Measurements from ENCODE around the gene CPM. TPM values are rescaled to one million over a fixed set of nuclear protein-coding genes. Genes with fewer than 3 reads are reported as not detected.

Gene CPM
- total RNA-seq, 4 donors from 2014 or later, result 25.7 to 60.4 (median 43.2) TPM

DNA sequence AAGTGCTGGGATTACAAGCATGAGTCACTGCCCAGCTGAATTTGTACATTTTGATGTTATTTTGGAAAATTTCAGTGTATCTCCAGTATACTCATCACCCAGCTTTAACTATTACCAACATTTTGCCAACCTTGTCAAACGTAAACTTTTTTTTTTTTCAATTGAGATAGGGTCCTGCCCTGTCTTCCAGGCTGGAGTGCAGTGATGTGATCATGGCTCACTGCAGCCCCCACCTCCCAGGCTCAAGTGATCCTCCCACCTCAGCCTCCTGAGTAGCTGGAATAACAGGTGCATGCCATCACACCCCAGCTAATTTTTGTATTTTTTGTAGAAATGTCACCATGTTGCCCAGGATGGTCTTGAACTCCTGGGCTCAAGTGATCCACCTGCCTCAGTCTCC lies 95.8 kb downstream of the CPM start:
- DNase-seq, result no peak
- Histone ChIP-seq H3K9me3 (no peaks in the 10 kb centered on the region), H3K36me3 (peaks cover 26 to 42% of the 10 kb centered on the region in 2 donors), H3K4me1 (no peaks in the 10 kb centered on the region), H3K4me3 (replicated peaks in 1 of 3) (no peak overlapping the region), H3K27me3 (no peaks in the 10 kb centered on the region), H3K27ac (no peak overlapping the region)
- 95 to 100% methylated on average over 1 of the region's 1 CpG for WGBS, 2 donors
- intact Hi-C loops (cut with DNase I), result no loop called here
- TF ChIP-seq, protein P1, sequence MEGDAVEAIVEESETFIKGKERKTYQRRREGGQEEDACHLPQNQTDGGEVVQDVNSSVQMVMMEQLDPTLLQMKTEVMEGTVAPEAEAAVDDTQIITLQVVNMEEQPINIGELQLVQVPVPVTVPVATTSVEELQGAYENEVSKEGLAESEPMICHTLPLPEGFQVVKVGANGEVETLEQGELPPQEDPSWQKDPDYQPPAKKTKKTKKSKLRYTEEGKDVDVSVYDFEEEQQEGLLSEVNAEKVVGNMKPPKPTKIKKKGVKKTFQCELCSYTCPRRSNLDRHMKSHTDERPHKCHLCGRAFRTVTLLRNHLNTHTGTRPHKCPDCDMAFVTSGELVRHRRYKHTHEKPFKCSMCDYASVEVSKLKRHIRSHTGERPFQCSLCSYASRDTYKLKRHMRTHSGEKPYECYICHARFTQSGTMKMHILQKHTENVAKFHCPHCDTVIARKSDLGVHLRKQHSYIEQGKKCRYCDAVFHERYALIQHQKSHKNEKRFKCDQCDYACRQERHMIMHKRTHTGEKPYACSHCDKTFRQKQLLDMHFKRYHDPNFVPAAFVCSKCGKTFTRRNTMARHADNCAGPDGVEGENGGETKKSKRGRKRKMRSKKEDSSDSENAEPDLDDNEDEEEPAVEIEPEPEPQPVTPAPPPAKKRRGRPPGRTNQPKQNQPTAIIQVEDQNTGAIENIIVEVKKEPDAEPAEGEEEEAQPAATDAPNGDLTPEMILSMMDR (IDR thresholded peaks at IDR 0.05), result no peak
- TF ChIP-seq POLR2A (IDR thresholded peaks at IDR 0.05), result no peak

DNA sequence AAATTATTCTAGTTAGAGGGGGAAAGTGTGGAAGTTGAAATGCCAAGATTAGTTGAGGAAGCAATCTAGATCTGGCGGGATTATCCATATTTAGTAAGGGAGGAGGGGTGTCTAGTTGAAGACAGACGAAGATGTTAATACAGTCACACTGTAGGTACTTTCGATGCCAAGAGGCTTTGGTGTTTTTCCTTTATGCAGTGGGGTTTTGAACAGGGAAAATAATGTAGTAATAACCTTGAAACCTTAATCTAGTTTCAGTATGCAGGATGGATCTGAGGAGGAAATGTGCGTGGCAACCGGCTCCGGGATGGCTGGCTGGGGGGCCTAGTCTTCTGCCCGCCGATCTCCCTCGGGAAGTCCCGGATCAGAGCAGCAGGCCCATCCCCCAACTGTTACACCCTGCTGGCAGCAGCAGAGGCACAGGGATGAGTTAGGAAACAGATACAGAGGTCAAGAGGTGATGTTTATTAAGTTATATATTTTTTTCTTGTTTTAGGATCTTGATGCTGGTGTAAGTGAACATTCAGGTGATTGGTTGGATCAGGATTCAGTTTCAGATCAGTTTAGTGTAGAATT lies 97.5 kb downstream of the CPM start:
- 71 to 74% methylated on average over 10 of the region's 10 CpGs for WGBS, 2 donors
- intact Hi-C loops (cut with DNase I), result no loop called here
- H3K27me3 ChIP-seq, result no peaks in the 10 kb centered on the region
- no peak overlapping the region for H3K4me3 ChIP-seq (replicated peaks in 1 of 3)
- H3K4me1 ChIP-seq, result no peaks in the 10 kb centered on the region
- no peaks in the 10 kb centered on the region for H3K9me3 ChIP-seq
- no peak for TF ChIP-seq POLR2A (IDR thresholded peaks at IDR 0.05)
- TF ChIP-seq, protein P1 (IDR thresholded peaks at IDR 0.05), result no peak
- no peak overlapping the region for H3K27ac ChIP-seq
- H3K36me3 ChIP-seq, result peaks cover 28 to 42% of the 10 kb centered on the region in 2 donors
- no peak for DNase-seq

DNA sequence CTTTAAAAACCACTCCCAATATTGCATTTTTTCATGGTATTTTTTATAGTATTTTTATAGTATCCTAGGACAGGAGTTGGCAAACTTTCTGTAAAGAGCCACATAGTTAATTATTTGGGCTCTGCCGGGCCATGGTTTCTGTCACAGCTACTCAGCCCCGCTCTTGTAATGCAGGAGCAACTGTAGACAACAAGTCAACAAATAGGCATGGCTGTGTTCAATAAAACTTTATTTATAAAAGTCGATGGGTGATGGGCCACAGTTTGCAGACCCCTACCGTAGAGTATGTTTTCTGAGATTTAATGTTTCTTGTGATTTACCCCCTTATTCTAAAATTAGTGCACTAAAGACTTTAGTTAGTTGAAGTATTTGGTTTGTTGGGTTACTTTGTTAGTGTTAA lies 99.5 kb downstream of the CPM start:
- WGBS, 2 donors, result 96 to 98% methylated on average over 4 of the region's 4 CpGs
- peaks cover 32 to 33% of the 10 kb centered on the region in 2 donors for H3K36me3 ChIP-seq

DNA sequence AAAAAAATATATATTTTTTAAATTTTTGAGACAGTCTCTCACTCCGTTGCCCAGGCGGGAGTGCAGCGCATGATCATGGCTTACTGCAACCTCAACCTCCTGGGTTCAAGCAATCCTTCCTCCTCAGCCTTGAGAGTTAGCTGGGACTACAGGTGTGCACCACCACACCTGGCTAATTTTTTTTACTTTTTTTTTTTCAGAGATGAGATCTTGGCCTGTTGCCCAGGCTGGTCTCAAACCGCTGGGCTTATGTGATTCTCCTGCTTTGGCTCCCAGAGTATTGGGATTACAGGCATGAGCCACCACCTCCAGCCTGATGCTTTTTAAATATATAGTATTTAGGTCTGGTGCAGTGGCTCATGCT lies 100.5 kb downstream of the CPM start:
- H3K9me3 ChIP-seq, result no peaks in the 10 kb centered on the region
- no peak overlapping the region for H3K4me3 ChIP-seq (replicated peaks in 1 of 3)
- H3K36me3 ChIP-seq, result peaks cover 22 to 23% of the 10 kb centered on the region in 2 donors
- WGBS, 2 donors, result 92 to 93% methylated on average over 4 of the region's 4 CpGs
- intact Hi-C loops (cut with DNase I), result no loop called here
- H3K27ac ChIP-seq, result no peak overlapping the region
- peak in 1 of 2 donors; percentile 11 for DNase-seq
- TF ChIP-seq POLR2A (IDR thresholded peaks at IDR 0.05), result no peak
- TF ChIP-seq, protein P1 (IDR thresholded peaks at IDR 0.05), result no peak
- H3K4me1 ChIP-seq, result peaks cover 0 to 3% of the 10 kb centered on the region in 2 donors
- no peaks in the 10 kb centered on the region for H3K27me3 ChIP-seq

More for the DNA sequence above, 99.5 kb downstream of the CPM start:
- DNase-seq, result no peak
- intact Hi-C loops (cut with DNase I), result no loop called here
- no peaks in the 10 kb centered on the region for H3K27me3 ChIP-seq
- TF ChIP-seq POLR2A (IDR thresholded peaks at IDR 0.05), result no peak
- TF ChIP-seq, protein P1 (IDR thresholded peaks at IDR 0.05), result no peak
- H3K9me3 ChIP-seq, result no peaks in the 10 kb centered on the region
- peaks cover 0 to 3% of the 10 kb centered on the region in 2 donors for H3K4me1 ChIP-seq
- H3K27ac ChIP-seq, result no peak overlapping the region
- no peak overlapping the region for H3K4me3 ChIP-seq (replicated peaks in 1 of 3)

DNA sequence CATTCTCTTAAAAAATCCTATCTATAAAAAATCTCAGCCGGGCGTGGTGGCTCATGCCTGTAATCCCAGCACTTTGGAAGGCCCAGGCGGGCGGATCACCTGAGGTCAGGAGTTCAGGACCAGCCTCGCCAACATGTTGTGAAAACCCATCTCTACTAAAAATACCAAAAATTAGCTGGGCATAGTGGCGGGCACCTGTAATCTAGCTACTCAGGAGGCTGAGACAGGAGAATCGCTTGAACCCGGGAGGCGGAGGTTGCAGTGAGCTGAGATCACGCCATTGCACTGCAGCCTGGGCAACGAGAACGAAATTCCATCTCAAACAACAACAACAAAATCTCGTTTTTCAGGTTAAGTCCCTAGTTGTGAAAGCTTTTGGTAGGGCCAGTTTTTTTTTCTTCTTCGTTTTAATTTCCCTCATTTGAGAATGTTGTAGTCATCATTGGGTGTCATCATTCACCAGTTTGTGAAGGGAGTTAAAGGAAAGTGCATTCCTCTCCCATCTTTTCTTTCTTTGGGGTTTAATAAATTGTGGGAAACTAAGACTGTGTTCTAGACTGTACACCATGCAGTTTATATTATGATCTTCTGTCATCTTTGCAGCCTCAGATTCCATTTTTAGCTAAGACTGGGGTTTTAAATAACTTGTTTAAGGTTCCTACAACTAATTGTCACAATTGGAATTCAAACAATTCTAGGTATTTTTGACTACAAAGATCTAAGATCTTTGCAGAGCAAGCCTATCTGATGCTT lies 101.0 kb downstream of the CPM start:
- no peak overlapping the region for H3K27ac ChIP-seq
- no peak overlapping the region for H3K4me3 ChIP-seq (replicated peaks in 1 of 3)
- H3K27me3 ChIP-seq, result no peaks in the 10 kb centered on the region
- H3K4me1 ChIP-seq, result peaks cover 0 to 3% of the 10 kb centered on the region in 2 donors
- no peak for TF ChIP-seq POLR2A (IDR thresholded peaks at IDR 0.05)
- TF ChIP-seq, protein P1 (IDR thresholded peaks at IDR 0.05), result no peak
- peaks cover 17 to 23% of the 10 kb centered on the region in 2 donors for H3K36me3 ChIP-seq
- intact Hi-C loops (cut with DNase I), result no loop called here
- no peak for DNase-seq
- no peaks in the 10 kb centered on the region for H3K9me3 ChIP-seq
- WGBS, 2 donors, result 94 to 95% methylated on average over 14 of the region's 14 CpGs
